Embryonic facial prominence (tissue), 1 donor: ENCODE measurements around the gene METRNL.
"Not testable (repeated sequence)": the region's sequence is repeated elsewhere in the genome, so short reads cannot be mapped to it uniquely, and the experiment has no call there.

Source experiments
- DNase-seq: peaks from one replicate; pipeline ENCODE4 v3.0.0-alpha.2; 2016; ENCODE audit errors: extremely low spot score

Gene METRNL

DNA sequence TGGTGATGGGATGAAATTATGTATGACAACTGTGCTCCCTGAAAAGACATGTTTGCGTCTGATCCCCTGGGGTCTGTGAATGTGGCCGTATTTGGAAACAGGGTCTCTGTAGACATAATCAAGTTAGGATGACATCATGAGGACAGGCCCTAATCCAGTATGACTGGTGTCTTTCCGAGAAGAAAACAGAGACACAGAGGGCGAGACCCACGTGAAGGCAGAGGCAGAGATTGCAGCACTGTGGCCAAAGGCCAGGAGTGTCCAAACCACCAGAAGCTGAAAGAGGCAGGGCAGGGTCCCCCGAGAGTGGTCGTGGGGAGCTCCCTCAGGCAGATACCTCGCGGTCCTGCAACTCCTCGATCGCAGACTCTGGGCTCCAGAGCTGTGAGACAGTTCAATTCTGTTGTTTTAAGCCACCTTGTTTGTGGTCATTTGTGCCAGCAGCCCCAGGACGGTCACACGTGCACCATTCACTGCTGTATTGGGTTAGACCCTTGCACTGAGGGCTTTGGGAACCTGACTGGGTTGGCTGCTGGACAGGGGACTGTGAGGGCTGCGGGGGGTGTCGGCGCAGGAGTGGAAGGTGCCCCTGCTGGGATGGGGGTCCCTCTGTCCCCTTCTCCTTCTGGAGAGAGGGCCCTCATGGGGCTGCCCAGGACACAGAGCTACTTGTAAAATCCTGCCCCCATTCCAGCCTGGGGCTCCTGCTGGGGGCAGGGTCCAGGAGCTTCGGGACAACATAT lies 27.7 kb downstream of the METRNL start:
- no peak for DNase-seq

DNA sequence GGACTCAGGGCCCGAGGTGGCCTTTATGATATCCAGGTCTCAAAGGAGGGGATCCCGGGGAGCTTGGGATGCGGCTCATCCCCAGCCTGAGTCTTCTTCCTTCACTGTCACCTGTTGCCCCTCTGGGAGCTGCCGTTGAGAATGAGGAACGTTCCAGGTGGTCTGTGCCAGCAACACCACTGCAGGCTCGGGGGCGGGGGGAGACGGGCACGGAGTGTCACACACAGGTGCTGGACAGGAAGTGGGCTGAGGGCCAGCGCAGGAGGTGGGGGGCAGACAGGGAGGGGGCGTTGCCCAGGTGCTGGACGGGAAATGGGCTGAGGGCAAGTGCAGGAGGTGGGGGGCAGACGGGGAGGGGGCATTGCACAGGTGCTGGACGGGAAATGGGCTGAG lies 28.2 kb downstream of the METRNL start:
- no peak for DNase-seq

DNA sequence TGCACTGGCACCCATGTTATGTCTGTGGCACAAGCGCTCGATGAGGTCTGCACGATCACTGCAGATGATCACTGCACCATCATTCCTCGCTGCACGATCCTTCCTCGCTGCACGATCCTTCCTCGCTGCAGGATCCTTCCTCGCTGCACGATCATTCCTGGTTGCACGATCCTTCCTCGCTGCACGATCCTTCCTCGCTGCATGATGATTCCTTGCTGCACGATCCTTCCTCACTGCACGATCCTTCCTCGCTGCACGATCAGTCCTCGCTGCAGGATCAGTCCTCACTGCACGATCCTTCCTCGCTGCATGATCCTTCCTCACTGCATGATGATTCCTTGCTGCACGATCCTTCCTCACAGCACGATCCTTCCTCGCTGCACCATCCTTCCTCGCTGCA lies 29.3 kb downstream of the METRNL start:
- no peak for DNase-seq

DNA sequence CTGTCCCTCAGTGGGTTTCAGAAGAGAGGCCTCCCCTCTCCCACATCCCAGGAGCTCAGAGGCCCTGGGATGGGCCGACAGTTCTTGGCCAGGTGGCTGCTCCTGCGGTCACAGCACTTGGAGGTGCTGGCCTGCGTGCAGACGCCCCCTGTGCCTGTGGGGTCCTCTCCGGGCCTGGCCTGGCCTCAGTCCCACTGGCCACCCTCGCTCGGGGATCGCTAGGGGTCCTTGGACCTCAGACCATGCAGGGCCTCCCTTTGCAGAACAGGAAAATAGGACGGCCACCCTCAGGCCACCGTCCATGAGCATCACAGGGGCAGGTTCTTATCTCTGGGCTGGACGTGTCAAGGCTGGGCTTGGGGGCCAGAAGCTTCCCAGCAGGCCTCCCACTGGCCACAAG lies 30.0 kb downstream of the METRNL start:
- no peak for DNase-seq

DNA sequence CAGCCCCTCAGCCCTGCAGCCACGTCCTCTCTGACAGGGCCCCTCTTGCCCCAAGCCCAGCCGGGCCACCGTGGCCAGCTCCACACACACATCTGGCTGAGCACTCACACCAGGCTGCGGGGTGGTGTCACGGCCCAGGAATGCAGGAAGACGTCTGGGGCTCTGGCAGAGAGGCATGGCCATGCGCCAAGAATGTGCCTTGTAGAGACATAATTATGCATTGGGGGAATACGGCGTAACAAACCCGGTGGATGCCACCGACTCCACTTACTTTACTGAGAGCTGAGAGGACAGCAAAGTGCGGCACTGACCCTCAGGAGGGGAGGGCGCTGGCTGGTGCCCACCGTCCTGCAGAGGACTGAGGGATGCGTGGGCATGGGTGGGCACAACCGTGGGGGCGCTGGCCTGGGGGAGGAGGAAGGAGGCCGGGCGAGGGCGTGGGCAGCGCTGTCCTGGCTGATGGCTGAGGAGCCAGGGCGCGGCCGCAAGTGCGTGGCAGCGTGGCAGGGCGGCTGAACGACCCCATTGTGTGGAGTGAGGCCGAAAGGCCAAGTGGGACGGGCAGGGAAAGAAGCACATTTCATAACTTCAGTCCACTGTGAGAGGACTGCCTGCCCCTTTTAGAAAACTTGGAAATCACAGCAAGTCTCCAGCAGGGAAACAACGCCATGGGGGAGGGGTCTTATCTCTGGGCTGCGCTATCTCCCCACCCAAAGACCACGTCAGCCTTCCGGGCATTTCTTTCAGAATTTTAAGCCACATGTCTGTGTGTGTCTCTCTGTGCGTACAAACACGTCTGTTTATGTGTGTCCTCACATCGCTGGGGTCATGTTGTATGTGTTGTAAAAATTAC lies 30.6 kb downstream of the METRNL start:
- peak; percentile 71 for DNase-seq

DNA sequence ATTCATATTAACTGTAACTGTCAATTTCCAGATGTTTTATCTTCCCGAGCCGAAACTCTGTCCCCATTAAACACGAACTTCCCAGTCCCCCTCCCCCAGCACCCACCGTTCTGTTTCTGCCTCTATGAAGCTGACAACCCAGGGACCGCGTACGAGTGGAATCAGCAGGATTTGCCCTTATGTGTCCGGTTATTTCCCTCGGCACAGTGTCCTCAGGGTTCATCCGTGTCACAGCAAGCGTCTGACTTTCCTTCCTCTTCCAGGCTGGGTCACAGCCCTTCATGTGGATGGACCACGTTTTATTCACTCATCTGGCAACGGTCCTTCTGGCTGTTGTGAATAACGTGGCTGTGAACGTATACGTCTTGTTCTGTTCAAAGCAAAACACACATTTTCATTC lies 31.3 kb downstream of the METRNL start:
- no peak for DNase-seq

DNA sequence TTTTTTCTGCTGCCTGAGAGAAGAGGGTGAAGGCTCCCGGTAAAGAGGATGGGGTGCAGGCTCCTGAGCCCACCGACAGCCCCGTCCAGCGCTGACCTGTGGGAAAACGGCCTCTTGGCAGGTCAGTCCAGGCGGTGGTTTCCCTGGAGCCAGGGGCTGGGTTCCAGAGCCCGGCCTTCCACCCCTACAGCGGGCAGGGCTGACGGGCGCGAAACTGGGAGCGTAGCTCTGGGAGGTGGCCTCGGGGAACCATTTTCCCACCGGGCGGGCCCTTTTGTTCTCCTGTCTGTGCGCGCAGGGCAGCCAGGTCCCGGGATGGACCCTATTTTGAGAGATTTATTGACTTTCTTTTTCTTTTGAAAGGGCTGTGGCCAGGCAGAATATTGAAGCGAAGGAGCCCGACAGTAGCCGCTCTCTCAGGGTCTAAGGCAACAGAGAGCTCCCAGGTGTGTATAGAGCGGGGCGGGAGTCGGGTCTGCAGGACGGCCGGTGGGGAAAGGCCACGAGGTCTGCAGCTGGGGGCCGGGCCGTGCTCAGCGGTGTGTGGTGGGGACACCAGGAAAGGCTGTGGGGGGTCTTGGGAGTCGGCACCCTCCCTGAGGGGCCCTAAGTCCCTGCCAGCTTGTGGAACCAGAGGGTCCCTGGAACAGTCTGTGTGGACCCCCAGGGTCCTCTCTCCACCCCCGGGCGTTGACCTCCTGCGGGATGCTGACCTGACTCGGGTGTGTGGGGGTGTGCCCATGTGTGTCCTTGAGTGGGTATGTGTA lies 32.3 kb downstream of the METRNL start:
- no peak for DNase-seq

DNA sequence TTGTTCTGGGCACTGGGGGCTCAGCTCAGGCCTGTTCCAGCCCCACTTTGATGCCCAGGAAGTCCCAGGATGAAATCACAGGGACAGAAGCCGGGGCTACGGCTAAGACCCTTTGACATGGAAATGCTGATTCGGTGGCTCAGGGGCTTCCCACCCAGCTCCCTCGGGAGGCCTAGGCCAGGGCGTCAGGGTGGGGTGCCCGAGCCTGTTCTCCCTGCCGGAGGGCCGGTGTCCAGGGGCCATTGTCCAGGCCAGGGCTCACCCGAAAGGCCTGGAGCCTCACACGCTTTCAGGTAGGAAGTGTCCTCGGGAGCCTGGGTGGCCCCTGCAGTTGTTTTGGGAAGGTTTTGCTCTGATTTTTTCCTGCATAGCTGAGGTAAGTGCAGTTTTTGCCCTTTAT lies 34.0 kb downstream of the METRNL start:
- DNase-seq = no peak

DNA sequence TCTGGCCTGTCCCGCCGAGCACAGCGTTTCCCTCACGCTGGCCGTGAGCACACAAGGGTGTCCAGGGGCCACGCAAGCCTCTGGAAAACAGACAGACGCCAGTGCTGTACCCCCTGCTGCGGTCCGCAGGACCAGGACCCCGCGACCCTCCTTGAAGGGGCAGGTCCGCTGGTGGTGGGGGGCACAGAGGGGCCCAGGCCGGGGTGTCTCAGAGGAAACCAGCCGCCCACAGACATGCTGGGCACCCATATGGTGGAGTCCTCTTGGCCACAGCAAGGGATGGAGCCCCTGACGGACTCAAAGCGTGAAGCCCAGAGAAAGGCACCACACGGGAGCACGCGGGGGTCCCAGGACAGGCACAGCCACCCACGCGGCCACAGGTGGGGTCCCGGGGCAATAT lies 34.4 kb downstream of the METRNL start:
- no peak for DNase-seq

GRCh38 chr17:83114706-83115105 lies 35.3 kb downstream of the METRNL start:
- no peak for DNase-seq

DNA sequence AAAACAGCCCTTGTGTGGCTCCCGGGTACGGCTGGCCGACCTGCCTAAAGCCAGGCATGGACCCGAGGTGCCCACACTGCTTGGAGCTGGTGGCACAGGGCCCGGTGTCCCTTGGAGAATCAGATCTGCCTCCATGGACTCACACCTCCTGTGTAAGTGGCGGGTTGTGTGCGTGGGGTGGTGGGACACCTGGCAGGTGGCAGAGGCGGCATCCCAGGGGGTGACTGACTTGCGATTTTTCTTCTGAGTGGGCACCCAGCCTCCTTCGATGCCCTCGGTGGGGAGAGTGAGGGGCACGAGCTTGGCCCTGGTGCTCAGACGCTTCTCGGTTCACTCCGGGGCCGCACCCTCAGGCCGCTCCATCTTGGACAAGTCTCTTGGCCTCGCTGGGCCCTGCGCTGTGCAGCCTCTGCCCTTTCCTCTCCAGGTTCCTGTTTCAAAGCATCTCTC lies 35.8 kb downstream of the METRNL start:
- DNase-seq = no peak

DNA sequence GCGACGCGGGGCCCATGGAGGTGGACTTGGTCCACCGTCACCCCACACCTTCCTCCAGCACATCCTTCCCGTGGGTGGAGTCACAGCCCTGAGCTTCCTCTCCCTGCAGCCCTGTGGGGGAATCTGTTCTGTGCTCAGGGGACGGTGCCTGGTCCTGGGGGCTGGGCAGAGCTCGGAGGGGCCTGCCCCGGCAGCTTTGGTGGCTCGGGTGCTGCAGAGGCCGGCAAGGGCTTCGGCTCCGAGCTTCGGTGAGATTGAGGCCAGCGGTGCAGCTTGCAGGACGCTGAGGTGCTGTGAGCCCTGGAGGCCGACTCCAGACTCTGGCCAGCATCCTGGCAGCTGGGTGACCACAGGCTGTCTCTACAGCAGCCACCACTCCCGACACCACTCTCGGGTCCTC lies 36.4 kb downstream of the METRNL start:
- DNase-seq = no peak

GRCh38 chr17:83116311-83116771 lies 36.9 kb downstream of the METRNL start:
- DNase-seq = no peak

DNA sequence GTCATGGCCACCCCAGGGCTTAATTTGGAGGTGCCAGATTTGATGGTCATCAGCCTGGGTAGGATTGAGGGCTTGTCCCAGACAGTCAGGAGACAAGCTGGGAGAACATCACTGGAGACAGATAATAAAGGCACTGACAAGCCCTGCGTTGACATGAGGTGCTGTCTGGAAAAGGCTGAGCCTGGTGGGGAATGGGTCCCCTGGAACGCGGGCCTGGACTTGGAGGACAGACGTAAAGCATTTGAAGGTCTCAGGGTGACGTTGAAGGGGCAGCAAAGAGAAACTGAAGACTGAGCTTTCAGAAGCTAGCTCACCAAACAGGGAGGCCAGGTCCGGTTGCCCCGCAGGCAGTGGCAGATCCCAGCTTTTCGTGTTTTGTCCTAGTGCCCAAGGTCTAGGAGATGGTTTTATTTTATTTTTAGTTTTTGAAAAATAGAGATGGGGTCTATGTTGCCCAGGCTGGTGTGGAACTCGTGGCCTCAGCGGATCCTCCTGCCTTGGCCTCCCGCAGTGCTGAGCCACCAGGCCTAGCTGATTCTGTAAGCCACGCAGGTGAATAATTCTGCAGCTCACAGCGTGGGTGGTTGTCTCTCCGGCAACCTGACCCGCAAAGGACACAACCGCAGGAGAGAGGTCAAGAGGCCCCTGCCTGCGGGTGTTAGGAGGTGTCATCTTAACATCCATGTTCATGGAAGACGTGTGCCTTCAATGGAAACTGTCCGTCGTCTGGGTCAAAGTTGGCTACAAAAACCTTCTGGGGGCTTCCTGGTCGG lies 37.6 kb downstream of the METRNL start:
- no peak for DNase-seq

GRCh38 chr17:83117583-83117982 lies 38.2 kb downstream of the METRNL start:
- DNase-seq = no peak

- no peak for DNase-seq
Observed at GRCh38 chr17:83118071-83118841, 38.8 kb downstream of the METRNL start.

DNA sequence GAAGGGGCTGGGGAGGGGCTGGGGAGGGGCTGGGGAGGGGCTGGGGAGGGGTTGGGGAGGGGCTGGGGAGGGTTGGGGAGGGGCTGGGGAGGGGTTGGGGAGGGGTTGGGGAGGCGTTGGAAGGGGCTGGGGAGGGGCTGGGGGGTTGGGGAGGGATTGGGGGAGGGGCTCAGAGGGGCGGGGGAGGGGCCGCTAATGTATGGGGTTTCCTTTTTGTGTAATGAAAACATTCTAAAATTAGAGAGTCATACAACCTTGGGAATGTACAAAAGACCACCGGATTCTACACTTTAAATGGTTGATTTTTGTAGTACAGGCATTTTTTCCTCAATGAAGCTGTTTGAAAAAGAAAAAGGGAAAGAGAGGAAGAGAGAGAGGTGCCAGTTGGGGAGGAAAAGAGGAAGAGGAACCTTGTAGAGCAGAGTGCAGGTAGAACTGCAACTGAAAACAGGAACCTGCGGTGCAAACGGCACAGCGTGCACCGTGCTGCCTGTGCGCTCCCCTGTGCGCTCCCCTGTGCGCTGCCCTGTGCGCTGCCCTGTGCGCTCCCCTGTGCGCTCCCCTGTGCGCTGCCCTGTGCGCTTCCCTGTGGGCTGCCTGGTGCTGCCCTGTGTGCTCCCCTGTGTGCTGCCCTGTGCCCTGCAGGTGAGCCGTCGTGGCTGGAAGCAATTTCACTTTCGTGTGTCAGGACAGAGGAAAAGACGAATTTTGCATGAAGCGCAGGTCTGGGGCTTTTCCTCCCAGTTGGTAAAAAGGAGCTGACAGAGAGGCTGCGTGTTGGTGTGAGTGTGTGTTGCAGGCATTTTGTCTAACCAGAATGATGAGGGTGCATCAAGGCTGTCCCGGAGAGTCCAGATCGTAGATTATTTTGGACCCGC lies 40.8 kb downstream of the METRNL start:
- DNase-seq = no peak

GRCh38 chr17:83121473-83121872 lies 42.1 kb downstream of the METRNL start:
- not testable (repeated sequence) for DNase-seq

DNA sequence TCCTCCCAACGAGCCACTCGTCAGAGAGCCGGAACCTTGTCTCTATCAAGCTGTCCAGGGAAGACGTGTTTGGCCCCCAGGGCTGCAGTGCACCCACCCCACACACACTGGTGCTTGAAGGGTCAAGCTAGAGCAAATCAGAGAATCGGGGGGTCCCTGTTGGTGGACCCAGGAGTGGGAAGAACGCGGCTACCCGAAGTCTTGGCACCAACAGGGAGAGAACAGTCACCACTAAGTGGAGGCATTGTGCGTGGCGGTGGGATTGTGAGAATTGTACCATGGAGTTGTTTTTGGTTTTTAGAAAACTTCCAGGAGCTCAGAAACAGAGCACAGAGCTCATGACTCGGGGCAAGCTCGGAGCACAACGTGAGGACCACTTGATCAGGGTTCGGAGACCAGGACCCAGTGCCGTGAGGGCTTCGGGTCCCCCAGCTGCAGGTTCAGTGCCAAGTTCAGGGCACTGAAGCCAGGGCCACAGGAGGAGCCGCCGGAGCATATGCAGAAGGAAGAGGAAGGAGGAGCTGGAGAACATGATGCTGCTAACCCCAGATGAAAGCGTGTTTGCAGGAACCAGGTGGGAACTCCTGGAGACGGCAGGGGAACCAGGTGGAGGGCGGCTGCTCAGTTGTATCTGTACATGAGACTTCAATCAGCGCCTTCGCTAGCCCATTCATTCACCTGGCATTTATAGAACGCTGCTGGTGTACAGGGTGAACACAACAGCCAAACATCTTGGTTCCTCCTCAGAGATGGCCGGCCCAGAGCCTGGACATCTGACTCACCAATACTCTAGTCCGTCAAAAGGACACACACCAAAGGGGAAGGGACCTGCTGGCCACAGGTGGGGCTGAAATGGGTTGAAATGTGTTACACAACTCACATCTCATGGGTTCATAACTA lies 42.8 kb downstream of the METRNL start:
- DNase-seq = no peak
